Activated CD4-positive, alpha-beta T cell treated with anti-CD3 and anti-CD28 coated beads, Interleukin-2, amount 10 ng/mL, durations not matched to agents 7 days and 5 days (primary cell): Measurements from ENCODE around the gene HABP2. TPM values are rescaled to one million over a fixed set of nuclear protein-coding genes. Genes with fewer than 3 reads are reported as not detected.

ENCODE experiments used
- CTCF ChIA-PET: fragments of 350-600 bp; sonication (Branson Sonifier 250); formaldehyde crosslinking; loops from one replicate; lab custom pipeline; 2021; ENCODE audit warnings: antibody characterized with exemption; lab: Charles Lee
- POLR2A ChIA-PET: fragments of 350-600 bp; sonication (Branson Sonifier 250); formaldehyde crosslinking; loops from one replicate; lab custom pipeline; 2021; ENCODE audit warnings: antibody characterized with exemption; lab: Charles Lee
- DNase-seq: peaks from one replicate; pipeline ENCODE4 v3.0.0-alpha.2; 2020
- H3K27ac Mint-ChIP-seq: one replicate; pipeline ENCODE4 v1.8.0; 2021; ENCODE audit warnings: mild to moderate bottlenecking, moderate library complexity, mixed read lengths
- H3K27me3 Mint-ChIP-seq: one replicate; pipeline ENCODE4 v1.8.0; 2021; ENCODE audit warnings: mixed read lengths
- H3K36me3 Mint-ChIP-seq: one replicate; pipeline ENCODE4 v1.8.0; 2021; ENCODE audit warnings: low read depth, mixed read lengths
- H3K4me1 Mint-ChIP-seq: one replicate; pipeline ENCODE4 v1.8.0; 2021; ENCODE audit warnings: mixed read lengths
- H3K4me3 Mint-ChIP-seq: one replicate; pipeline ENCODE4 v1.8.0; 2021; ENCODE audit warnings: mild to moderate bottlenecking, moderate library complexity, mixed read lengths
- H3K9me3 Mint-ChIP-seq: one replicate; pipeline ENCODE4 v1.8.0; 2021; ENCODE audit warnings: mixed read lengths
- total RNA-seq, 2 experiments: library from RNA; stranded (reverse); gene quantifications; one replicate each; pipeline ENCODE4 v1.2.3, GENCODE V29; 2021

Gene HABP2
- total RNA-seq, 2 experiments from 2014 or later, result not detected

- H3K27ac Mint-ChIP-seq, result no peak overlapping the region
- no peak overlapping the region for H3K4me3 Mint-ChIP-seq
- H3K36me3 Mint-ChIP-seq, result no peaks in the 10 kb centered on the region
- H3K27me3 Mint-ChIP-seq, result peaks cover 9% of the 10 kb centered on the region
- POLR2A ChIA-PET, result no interaction called here
- CTCF ChIA-PET, result no interaction called here
- no peaks in the 10 kb centered on the region for H3K9me3 Mint-ChIP-seq
- DNase-seq, result no peak
- peaks cover 4% of the 10 kb centered on the region for H3K4me1 Mint-ChIP-seq
Observed at GRCh38 chr10:113550365-113550764, 2.5 kb upstream of the HABP2 start.

GRCh38 chr10:113552014-113552413, 839 bp upstream of the HABP2 start:
- ChIA-PET CTCF (no interaction called here), POLR2A (no interaction called here)
- no peak for DNase-seq
- Mint-ChIP-seq H3K36me3 (no peaks in the 10 kb centered on the region), H3K27me3 (peaks cover 15% of the 10 kb centered on the region), H3K27ac (no peak overlapping the region), H3K4me3 (no peak overlapping the region), H3K9me3 (no peaks in the 10 kb centered on the region), H3K4me1 (peaks cover 4% of the 10 kb centered on the region)

- Mint-ChIP-seq H3K4me3 (no peak overlapping the region), H3K27me3 (peaks cover 24% of the 10 kb centered on the region), H3K36me3 (no peaks in the 10 kb centered on the region), H3K27ac (no peak overlapping the region), H3K4me1 (peaks cover 13% of the 10 kb centered on the region), H3K9me3 (no peaks in the 10 kb centered on the region)
- ChIA-PET CTCF (interaction anchor here (1.4 kb wide), 1 partner anchor 10 kb away, joined by 3 read pairs; no protein-coding TSS in a partner anchor), POLR2A (no interaction called here)
- DNase-seq, result no peak
Observed at GRCh38 chr10:113553149-113553548, 296 bp downstream of the HABP2 start.

- POLR2A ChIA-PET, result no interaction called here
- H3K4me3 Mint-ChIP-seq, result no peak overlapping the region
- peaks cover 26% of the 10 kb centered on the region for H3K27me3 Mint-ChIP-seq
- CTCF ChIA-PET, result interaction anchor here (1.3 kb wide), 1 partner anchor 9 kb away, joined by 6 read pairs; no protein-coding TSS in a partner anchor
- no peaks in the 10 kb centered on the region for H3K9me3 Mint-ChIP-seq
- no peak for DNase-seq
- peaks cover 14% of the 10 kb centered on the region for H3K4me1 Mint-ChIP-seq
- no peak overlapping the region for H3K27ac Mint-ChIP-seq
- H3K36me3 Mint-ChIP-seq, result no peaks in the 10 kb centered on the region
Observed at GRCh38 chr10:113554214-113554613, 1.4 kb downstream of the HABP2 start.

GRCh38 chr10:113555245-113555644, 2.4 kb downstream of the HABP2 start:
- no peaks in the 10 kb centered on the region for H3K36me3 Mint-ChIP-seq
- CTCF ChIA-PET, result interaction anchor here (1.3 kb wide), 1 partner anchor 8 kb away, joined by 6 read pairs; no protein-coding TSS in a partner anchor

GRCh38 chr10:113555751-113556150, 2.9 kb downstream of the HABP2 start:
- H3K4me1 Mint-ChIP-seq, result peaks cover 11% of the 10 kb centered on the region

More at GRCh38 chr10:113555245-113555644, 2.4 kb downstream of the HABP2 start:
- peaks cover 27% of the 10 kb centered on the region for H3K27me3 Mint-ChIP-seq
- no peak overlapping the region for H3K27ac Mint-ChIP-seq
- H3K4me1 Mint-ChIP-seq, result peaks cover 12% of the 10 kb centered on the region
- H3K4me3 Mint-ChIP-seq, result no peak overlapping the region
- no peak for DNase-seq
- no peaks in the 10 kb centered on the region for H3K9me3 Mint-ChIP-seq
- POLR2A ChIA-PET, result no interaction called here

GRCh38 chr10:113557424-113557862, 4.6 kb downstream of the HABP2 start:
- no peak for DNase-seq
- ChIA-PET CTCF (no interaction called here), POLR2A (no interaction called here)
- Mint-ChIP-seq H3K36me3 (no peaks in the 10 kb centered on the region), H3K9me3 (no peaks in the 10 kb centered on the region), H3K27me3 (peaks cover 26% of the 10 kb centered on the region), H3K4me1 (peaks cover 10% of the 10 kb centered on the region), H3K27ac (no peak overlapping the region), H3K4me3 (no peak overlapping the region)

More at GRCh38 chr10:113555751-113556150, 2.9 kb downstream of the HABP2 start:
- Mint-ChIP-seq H3K36me3 (no peaks in the 10 kb centered on the region), H3K27ac (no peak overlapping the region), H3K9me3 (no peaks in the 10 kb centered on the region), H3K27me3 (peaks cover 27% of the 10 kb centered on the region), H3K4me3 (no peak overlapping the region)
- POLR2A ChIA-PET, result no interaction called here
- DNase-seq, result no peak
- CTCF ChIA-PET, result no interaction called here

GRCh38 chr10:113557903-113558321, 5.1 kb downstream of the HABP2 start:
- no peak overlapping the region for H3K4me3 Mint-ChIP-seq
- CTCF ChIA-PET, result no interaction called here

GRCh38 chr10:113560071-113560470, 7.2 kb downstream of the HABP2 start:
- H3K9me3 Mint-ChIP-seq, result no peaks in the 10 kb centered on the region
- CTCF ChIA-PET, result no interaction called here
- H3K4me3 Mint-ChIP-seq, result no peak overlapping the region
- peaks cover 12% of the 10 kb centered on the region for H3K4me1 Mint-ChIP-seq
- no peaks in the 10 kb centered on the region for H3K36me3 Mint-ChIP-seq
- POLR2A ChIA-PET, result no interaction called here
- peaks cover 18% of the 10 kb centered on the region for H3K27me3 Mint-ChIP-seq
- H3K27ac Mint-ChIP-seq, result no peak overlapping the region
- no peak for DNase-seq

More at GRCh38 chr10:113557903-113558321, 5.1 kb downstream of the HABP2 start:
- H3K4me1 Mint-ChIP-seq, result peaks cover 10% of the 10 kb centered on the region
- peaks cover 26% of the 10 kb centered on the region for H3K27me3 Mint-ChIP-seq
- H3K27ac Mint-ChIP-seq, result no peak overlapping the region
- POLR2A ChIA-PET, result no interaction called here
- H3K36me3 Mint-ChIP-seq, result no peaks in the 10 kb centered on the region
- H3K9me3 Mint-ChIP-seq, result no peaks in the 10 kb centered on the region
- no peak for DNase-seq

GRCh38 chr10:113561214-113561613, 8.4 kb downstream of the HABP2 start:
- Mint-ChIP-seq H3K36me3 (no peaks in the 10 kb centered on the region), H3K27me3 (peaks cover 15% of the 10 kb centered on the region), H3K4me1 (peaks cover 12% of the 10 kb centered on the region), H3K4me3 (no peak overlapping the region), H3K9me3 (no peaks in the 10 kb centered on the region), H3K27ac (no peak overlapping the region)
- CTCF ChIA-PET, result no interaction called here
- POLR2A ChIA-PET, result no interaction called here
- DNase-seq, result no peak

- POLR2A ChIA-PET, result no interaction called here
- H3K27ac Mint-ChIP-seq, result no peak overlapping the region
- no peak overlapping the region for H3K4me3 Mint-ChIP-seq
- no peaks in the 10 kb centered on the region for H3K9me3 Mint-ChIP-seq
- H3K27me3 Mint-ChIP-seq, result peaks cover 12% of the 10 kb centered on the region
- H3K4me1 Mint-ChIP-seq, result peaks cover 11% of the 10 kb centered on the region
- no peak for DNase-seq
- CTCF ChIA-PET, result interaction anchor here (1.0 kb wide), 1 partner anchor 11 kb away, joined by 3 read pairs; no protein-coding TSS in a partner anchor
- H3K36me3 Mint-ChIP-seq, result no peaks in the 10 kb centered on the region
Observed at GRCh38 chr10:113562069-113562468, 9.2 kb downstream of the HABP2 start.

- Mint-ChIP-seq H3K27ac (no peak overlapping the region), H3K36me3 (no peaks in the 10 kb centered on the region), H3K27me3 (peaks cover 7% of the 10 kb centered on the region), H3K4me3 (no peak overlapping the region), H3K9me3 (no peaks in the 10 kb centered on the region), H3K4me1 (peaks cover 7% of the 10 kb centered on the region)
- ChIA-PET POLR2A (no interaction called here), CTCF (interaction anchor here (0.6 to 1.0 kb wide), 3 partner anchors 10 to 503 kb away, joined by 3 to 4 read pairs (median 3); no protein-coding TSS in a partner anchor)
- DNase-seq, result no peak
Observed at GRCh38 chr10:113562704-113563103, 9.9 kb downstream of the HABP2 start.

- Mint-ChIP-seq H3K9me3 (no peaks in the 10 kb centered on the region), H3K4me3 (peak overlapping the region; percentile 43), H3K4me1 (peaks cover 2% of the 10 kb centered on the region), H3K27ac (no peak overlapping the region), H3K27me3 (peaks cover 3% of the 10 kb centered on the region), H3K36me3 (no peaks in the 10 kb centered on the region)
- peak; percentile 65 for DNase-seq
- ChIA-PET POLR2A (interaction anchor here (0.7 kb wide), 1 partner anchor 26 kb away, joined by 3 read pairs; no protein-coding TSS in a partner anchor), CTCF (interaction anchor here (0.6 to 1.1 kb wide), 6 partner anchors 9 to 504 kb away, joined by 3 to 6 read pairs (median 3); partner anchors contain the start of gene HABP2)
Observed at GRCh38 chr10:113563306-113564088, 10.6 kb downstream of the HABP2 start.
